Measurements from ENCODE around the gene COPB2. TPM values are rescaled to one million over a fixed set of nuclear protein-coding genes. Genes with fewer than 3 reads are reported as not detected.

Gene COPB2
- total and polyA plus RNA-seq, 2 of the 4 experiments (the other 2 are of a cell fraction) = 179 to 363 TPM

DNA sequence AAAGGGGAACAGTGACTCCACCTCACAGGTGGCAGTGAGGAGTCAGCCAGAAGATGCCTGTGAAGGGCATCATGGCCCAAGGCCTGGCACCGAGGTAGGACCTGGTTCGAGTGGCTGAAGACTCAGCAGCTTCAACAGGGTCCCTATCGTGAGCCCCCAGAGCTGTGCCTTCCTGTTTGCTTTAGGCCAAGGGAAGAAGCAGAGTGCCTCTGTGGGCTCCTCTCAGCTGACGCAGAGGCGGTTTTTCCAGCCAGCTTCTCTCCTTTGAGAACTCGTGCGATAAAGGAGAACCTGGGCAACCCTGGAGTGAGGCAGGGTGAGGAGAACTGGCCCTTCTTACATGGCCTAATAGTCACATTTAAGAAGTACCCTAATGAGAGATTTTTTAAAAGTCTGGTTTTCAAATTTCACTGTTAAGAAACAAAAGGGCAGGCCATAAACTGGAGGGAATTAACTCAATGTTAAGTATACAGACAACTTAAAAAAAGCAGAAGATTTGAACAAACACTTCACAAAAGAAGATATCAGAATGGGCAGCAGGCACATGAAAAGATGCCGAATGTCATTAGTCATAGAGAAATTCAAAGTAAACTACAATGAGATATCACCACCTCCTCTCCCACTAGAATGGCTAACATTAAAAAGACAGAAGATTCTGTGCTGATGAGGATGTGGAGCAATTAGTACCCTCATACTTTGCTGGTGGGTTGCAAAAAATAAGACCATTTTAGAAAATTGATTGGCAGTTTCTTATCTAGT, 68.7 kb downstream of the COPB2 start:
- intact Hi-C loops (cut with micrococcal nuclease) = loop anchor here (10.0 kb wide), 2 partner anchors 76 to 626 kb away; no protein-coding TSS in a partner anchor
- Histone ChIP-seq H4K8ac (ENCODE audit: low read depth in 2 of 2, low read length in 2 of 2) (no peak overlapping the region), H3K23ac (ENCODE audit: low read depth, low read length) (no peak overlapping the region), H3K4ac (ENCODE audit: low read depth, low read length) (peak overlapping the region; percentile 4; the same call in 1 of the 2 replicates), H3K14ac (replicated peaks; ENCODE audit: low read depth, low read length) (no peak overlapping the region; the same call in 1 of the 2 replicates), H3K18ac (ENCODE audit: low read depth, low read length) (no peak overlapping the region), H2AFZ (replicated peaks; ENCODE audit: low read length, poor library complexity) (no peak overlapping the region), H2BK5ac (ENCODE audit: low read depth, low read length, poor library complexity, severe bottlenecking) (no peak overlapping the region), H3K36me3 (ENCODE audit: control insufficient read depth, insufficient read depth, low read length) (no peaks in the 10 kb centered on the region), H3K4me2 (ENCODE audit: low read depth, low read length) (no peak overlapping the region), H4K91ac (ENCODE audit: insufficient read depth, low read depth, low read length) (no peak overlapping the region; the same call in none of the 2 replicates), H3K4me3 (ENCODE audit: insufficient read depth, low read depth, low read length) (no peak overlapping the region), H3K4me1 (ENCODE audit: control insufficient read depth, insufficient read depth, low read length) (no peaks in the 10 kb centered on the region), H3K27ac (ENCODE audit: insufficient read depth, low read length) (no peak overlapping the region), H4K5ac (ENCODE audit: low read depth, low read length) (no peak overlapping the region), H4K20me1 (ENCODE audit: insufficient read depth, low read length) (no peaks in the 10 kb centered on the region), H3K27me3 (ENCODE audit: control insufficient read depth, insufficient read depth, low read length) (peaks cover 3% of the 10 kb centered on the region), H3K9ac (ENCODE audit: low read depth, low read length) (no peak overlapping the region), H3K79me1 (ENCODE audit: low read depth in 1 of 2, low read length in 2 of 2) (no peaks in the 10 kb centered on the region), H2BK15ac (ENCODE audit: low read depth, low read length) (no peak overlapping the region), H3K9me1 (ENCODE audit: insufficient read depth, low read length) (peaks cover under 1% of the 10 kb centered on the region; the same call in 1 of the 2 replicates), H3K56ac (ENCODE audit: extremely low read depth, insufficient read depth, low read length) (no peak overlapping the region), H2BK20ac (ENCODE audit: low read depth, low read length) (no peak overlapping the region), H2AK5ac (ENCODE audit: low read depth, low read length) (peak overlapping the region; percentile 49; the same call in 1 of the 2 replicates), H2AK9ac (replicated peaks; ENCODE audit: low read depth, low read length, poor library complexity) (peak overlapping the region; percentile 31), H2BK120ac (ENCODE audit: low read depth, low read length) (no peak overlapping the region), H3K9me3 (ENCODE audit: control insufficient read depth, insufficient read depth, low read length) (no peaks in the 10 kb centered on the region)
- in situ Hi-C loops (cut with MboI; ENCODE audit: low sequenced_read_pairs) = no loop called here
- ChIA-PET POLR2A (ENCODE audit: unreplicated experiment) (no interaction called here), CTCF (interaction anchor here (3.0 kb wide), 1 partner anchor 8 kb away, joined by 11 read pairs; no protein-coding TSS in a partner anchor)
- DNase-seq (no peak), ATAC-seq (ENCODE audit: low read depth) (no peak; the same call in 1 of the 2 replicates)
- TF ChIP-seq MAZ (IDR thresholded peaks at IDR 0.05; ENCODE audit: borderline replicate concordance, low read depth, low read length) (no peak), CTCF (conservative IDR thresholded peaks at IDR 0.05; ENCODE audit: low read depth, low read length) (no peak)
- dilution Hi-C loops (cut with HindIII; ENCODE audit: low sequenced_read_pairs, unreplicated experiment) = no loop called here
- no TSS peak for BruUV-seq (replicated peaks)
- WGBS, 2 experiments (ENCODE audit: extremely low coverage in 2 of 2, insufficient read length in 1 of 2) = 80% methylated on average over 3 of the region's 8 CpGs; no CpG with 5 or more reads in 1 of the 2 experiments
